NT2/D1 (cell line): ENCODE data around the gene SNX9.
"Not testable (repeated sequence)": the region's sequence is repeated elsewhere in the genome, so short reads cannot be mapped to it uniquely, and the experiment has no call there.

Experiments used
- SUZ12 ChIP-seq: IDR thresholded peaks from 2 replicates; pipeline ENCODE4 v1.6.1; 2011; ENCODE audit not compliant: insufficient read length, insufficient read depth; ENCODE audit errors: extremely low read depth
- YY1 ChIP-seq: IDR thresholded peaks from 2 replicates; pipeline ENCODE4 v1.6.1; 2011; ENCODE audit not compliant: insufficient read length, insufficient read depth
- ZNF274 ChIP-seq: IDR thresholded peaks from 2 replicates; pipeline ENCODE4 v1.6.1; 2011; ENCODE audit warnings: mild to moderate bottlenecking, low read depth, low read length

- not testable (repeated sequence) for TF ChIP-seq YY1, ZNF274, SUZ12
Observed at GRCh38 chr6:157900751-157901150, 77.7 kb downstream of the SNX9 start.
